ENCODE measurements around the gene MTUS2.

- TF ChIP-seq CTCF (IDR thresholded peaks at IDR 0.05; ENCODE audit: low read length) (no peak), EZH2 (optimal IDR thresholded peaks at IDR 0.05; ENCODE audit: low read depth, low read length) (no peak)
Measured at GRCh38 chr13:29503041-29503837, 683.1 kb downstream of the MTUS2 start.

Data from MM.1S (cell line).